HG03521 (cell line): ENCODE results near the gene RPL18.

ENCODE experiments used
- ATAC-seq: cut with Tn5 transposase; IDR thresholded peaks from one replicate; pipeline ENCODE4 v1.9.1; 2021; ENCODE audit warnings: mild to moderate bottlenecking, moderate library complexity; ENCODE audit not compliant: unreplicated experiment

RPL18 gene

DNA sequence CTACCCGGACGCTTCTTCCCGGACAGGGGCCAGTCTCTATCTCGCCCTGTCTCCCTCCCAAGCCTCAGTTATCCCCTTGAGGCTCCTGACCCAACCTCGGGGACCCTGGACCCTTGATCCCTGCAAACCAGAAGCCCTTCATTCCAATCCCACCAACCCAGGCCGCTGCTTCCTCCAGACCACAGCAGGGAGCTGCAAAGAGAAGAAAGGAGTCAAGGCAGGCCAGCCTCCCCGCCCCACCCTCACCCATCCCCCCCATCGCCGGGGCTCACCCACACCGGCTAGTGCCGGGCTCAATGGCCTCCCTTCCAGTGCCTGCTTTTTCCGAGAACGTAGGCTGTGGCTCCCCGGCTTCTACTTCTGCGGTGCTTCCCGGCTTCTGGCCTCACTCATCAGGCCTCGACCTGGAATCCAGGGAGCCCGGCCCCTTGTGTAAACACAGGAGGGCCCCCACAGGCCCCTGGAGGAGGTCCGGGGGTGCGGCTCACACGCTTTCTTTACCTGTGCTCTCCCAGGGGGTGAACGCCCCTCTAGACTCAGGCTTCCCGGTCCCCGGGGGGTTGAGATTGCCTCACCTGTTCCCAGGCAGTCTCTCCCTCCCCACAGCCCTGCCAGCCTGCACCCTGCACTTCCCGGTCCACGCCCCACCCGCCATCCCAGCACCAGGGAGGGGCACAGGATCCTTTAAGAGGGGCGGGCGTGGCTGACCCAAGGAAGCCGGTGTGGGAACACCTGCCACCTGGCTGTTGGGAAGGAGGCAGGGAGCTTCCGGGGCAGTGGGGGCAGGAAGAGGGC is 4.3 kb downstream of the RPL18 start, which contains the start of gene FAM83E:
TSS of gene FAM83E (minus strand) at position 641 of the 795 bp plus-strand sequence. CDS start 1,704 bp downstream, outside the sequence.
- ATAC-seq = no peak

DNA sequence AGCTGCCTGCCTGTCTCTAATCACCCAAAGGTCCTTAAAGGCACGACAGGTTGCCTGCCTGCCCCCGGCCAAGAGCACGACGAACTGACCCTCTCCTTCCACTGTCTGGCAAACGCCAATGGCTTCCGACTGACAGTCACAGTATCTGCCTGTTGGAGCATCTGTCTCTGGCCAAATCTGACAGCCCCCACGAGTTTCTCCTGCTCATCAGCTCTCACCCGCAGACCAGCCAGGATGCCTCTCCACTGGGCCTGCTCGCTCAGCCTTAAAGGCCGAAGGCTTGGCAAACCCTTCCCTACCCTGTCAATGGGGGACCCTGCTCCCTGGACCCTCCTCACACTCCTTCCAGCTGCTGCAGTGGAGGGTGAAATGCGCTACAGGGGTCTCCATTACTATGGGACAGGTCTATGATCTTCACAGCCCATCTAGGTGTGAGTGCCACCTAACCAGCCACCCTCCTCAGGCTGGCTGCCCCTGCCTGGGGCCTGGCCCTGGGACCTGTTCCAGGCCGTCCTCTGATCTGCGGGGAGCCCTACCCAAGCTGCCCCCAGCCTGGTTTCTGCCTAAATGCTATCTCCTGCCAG is 5.0 kb downstream of the RPL18 start:
- no peak for ATAC-seq

DNA sequence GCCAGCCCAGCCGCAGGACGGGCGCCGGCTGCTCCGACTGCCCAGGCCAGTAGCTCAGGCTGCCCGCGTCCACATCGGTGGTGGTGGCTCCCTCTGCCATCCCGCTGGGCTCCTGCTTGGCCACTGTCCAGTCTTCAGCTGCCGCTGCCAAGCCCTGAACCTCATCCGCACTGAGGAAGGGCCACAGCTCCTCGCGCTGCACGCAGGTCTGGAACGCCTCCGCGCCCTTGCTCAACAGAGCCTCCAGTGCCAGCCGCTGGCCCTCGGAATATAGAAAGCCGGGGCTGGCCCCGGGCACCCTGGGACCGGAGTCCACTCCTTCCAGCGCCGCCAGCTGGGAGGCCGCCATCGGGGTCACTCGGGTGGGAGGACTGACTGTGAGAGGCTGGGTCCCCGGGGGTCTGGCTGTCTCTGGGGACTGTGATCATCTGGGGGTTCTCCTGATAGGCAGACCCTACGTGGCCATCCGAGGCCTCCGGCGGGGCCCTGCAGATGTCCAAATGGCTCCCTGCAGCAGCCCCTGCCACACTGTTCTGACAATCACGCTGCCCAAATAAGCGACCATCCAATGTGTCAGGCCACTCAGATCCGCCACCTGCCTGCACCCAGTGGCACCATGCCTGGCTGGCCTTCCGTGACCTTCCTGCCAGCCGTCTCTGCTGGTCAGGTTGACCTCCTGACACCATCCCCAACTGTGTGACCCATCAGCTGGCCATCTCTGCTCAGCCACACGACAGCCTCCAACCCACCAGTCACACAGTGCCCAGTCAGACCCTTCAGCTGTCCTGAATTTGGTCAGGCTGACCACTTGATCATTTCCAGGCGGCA is 5.7 kb downstream of the RPL18 start:
- ATAC-seq = no peak

DNA sequence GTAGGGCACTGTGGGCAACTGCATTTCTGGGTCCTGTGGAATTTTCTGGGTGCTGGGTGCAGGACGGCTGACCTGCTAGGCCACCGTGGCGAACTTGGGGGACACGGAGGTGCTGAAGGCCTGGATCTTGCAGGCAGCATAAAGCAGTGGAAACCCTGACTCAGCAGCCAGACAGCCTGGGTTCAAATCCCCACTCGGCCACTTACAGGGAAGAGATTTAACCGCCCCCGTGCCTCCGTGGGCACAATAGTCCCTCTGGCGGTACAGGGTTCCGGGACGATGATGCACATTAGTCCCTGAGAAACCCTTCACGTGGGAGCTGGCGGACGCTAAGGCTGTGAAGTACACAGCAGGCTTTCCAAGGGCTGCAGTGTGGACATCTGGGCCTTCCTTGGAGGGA is 7.1 kb downstream of the RPL18 start:
- ATAC-seq = no peak

DNA sequence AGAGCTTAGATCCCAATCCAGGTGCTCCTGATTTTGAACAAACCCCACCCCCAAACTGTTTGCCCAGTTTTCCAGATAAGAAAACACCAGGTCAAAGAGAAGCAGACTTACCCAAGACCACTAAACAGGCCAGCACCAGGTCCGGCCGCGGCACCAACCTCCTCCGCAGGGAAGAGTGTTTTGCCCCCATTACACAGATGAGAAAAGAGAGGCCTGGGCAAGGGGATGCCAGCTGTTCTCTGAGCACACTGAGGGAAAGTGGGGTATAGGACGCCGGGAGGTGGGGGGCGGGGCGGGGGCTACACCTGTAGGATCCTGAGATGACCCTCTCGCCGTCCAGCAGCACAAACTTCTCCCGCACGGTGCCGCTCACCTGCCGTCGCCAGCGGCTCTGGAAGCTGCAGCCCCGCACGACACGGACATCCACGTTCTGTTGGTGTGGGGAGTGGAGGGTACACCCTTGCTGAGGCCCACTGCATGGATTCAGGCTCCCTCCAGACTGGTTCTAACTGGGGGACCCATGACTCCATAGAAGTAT is 9.3 kb downstream of the RPL18 start:
- no peak for ATAC-seq

GRCh38 chr19:48608798-48609263 is 10.1 kb downstream of the RPL18 start:
- ATAC-seq = no peak

GRCh38 chr19:48607359-48607755 is 11.6 kb downstream of the RPL18 start:
- no peak for ATAC-seq

DNA sequence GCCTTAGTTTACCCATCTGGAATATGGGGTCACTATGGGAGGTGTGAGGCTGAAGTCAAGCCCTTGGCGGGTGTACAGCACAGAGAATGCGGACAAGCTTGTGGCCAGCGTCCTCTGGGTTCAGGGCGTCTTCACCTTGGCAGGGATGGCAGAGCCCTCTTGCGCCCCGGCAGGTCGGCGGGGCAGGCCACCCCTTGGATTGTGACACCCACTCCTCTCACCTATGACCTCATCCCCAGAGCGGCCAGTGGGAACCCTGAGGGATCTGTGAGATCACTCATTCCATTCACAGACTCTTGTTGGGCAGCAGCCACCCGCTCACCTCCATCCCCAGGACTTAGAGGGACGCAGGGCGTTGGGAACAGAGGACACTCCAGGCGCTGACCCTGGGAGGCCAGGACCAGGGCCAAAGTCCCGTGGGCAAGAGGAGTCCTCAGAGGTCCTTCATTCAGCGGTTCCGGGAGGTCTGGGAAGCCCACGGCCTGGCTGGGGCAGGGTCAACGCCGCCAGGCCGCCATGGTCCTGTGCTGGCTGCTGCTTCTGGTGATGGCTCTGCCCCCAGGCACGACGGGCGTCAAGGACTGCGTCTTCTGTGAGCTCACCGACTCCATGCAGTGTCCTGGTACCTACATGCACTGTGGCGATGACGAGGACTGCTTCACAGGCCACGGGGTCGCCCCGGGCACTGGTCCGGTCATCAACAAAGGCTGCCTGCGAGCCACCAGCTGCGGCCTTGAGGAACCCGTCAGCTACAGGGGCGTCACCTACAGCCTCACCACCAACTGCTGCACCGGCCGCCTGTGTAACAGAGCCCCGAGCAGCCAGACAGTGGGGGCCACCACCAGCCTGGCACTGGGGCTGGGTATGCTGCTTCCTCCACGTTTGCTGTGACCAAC is 12.3 kb downstream of the RPL18 start, which contains the start of gene SPACA4:
TSS of gene SPACA4 (plus strand) at position 280 of the 896 bp plus-strand sequence. CDS start at position 517, 237 bp downstream.
- ATAC-seq = no peak

GRCh38 chr19:48603850-48604249 is 15.1 kb downstream of the RPL18 start:
- ATAC-seq = no peak

DNA sequence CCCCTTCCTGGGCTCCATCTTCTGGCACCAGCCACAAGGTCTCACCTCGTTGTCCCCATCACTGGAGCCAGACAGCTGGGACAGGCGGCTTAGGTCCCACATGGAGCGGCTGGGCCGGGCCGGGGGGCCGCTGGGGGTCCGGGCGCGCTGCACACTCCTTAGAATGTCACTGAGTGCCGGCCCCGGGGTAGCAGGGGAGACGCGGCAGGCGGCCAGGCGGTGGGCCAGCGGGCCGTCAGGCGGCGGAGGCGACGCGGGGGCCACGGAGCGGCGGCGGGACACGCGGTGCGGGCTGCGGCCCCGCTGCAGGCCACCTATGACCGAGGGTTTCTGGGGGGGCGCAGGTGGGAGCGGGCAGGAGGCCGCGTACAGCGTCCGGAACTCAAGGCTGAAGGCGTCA is 15.5 kb downstream of the RPL18 start:
- ATAC-seq = no peak

GRCh38 chr19:48603001-48603400 is 16.0 kb downstream of the RPL18 start:
- ATAC-seq = no peak

- no peak for ATAC-seq
These were observed 18.1 kb downstream of the RPL18 start for GRCh38 chr19:48600679-48601417.

- ATAC-seq = no peak
These were observed 19.8 kb downstream of the RPL18 start for GRCh38 chr19:48598996-48599700.

DNA sequence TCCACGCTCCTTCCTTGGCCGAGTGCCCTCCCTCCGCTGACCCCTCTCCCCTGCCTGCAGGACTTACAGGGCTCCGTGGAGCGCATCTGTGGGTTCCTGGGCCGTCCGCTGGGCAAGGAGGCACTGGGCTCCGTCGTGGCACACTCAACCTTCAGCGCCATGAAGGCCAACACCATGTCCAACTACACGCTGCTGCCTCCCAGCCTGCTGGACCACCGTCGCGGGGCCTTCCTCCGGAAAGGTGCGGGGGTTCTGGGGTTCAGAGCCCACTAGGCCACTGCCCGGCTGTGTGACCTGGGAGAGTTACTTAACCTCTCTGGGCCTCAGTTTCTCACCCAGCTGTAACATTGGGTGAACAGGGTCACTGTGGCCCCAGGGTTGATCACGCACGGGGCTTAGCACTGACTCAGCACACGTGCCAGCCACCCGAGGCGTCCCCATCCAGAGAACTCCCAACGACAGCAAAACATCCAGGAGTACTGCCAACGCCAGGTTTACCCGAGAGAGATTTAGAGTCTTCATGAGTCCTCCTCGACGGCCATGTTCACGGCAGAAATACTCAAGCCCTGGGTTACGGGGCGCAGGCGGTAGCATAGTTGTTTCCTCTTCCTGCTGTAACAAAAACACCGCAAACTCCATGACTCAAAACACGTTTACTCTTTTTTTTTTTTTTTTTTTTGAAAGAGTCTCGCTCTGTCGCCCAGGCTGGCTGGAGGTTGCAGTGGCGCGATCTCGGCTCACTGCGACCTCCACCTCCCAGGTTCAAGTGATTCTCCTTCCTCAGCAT is 22.1 kb downstream of the RPL18 start:
- ATAC-seq = no peak

GRCh38 chr19:48596237-48596636 is 22.7 kb downstream of the RPL18 start:
- ATAC-seq = no peak

GRCh38 chr19:48595833-48596232 is 23.1 kb downstream of the RPL18 start:
- ATAC-seq = no peak

DNA sequence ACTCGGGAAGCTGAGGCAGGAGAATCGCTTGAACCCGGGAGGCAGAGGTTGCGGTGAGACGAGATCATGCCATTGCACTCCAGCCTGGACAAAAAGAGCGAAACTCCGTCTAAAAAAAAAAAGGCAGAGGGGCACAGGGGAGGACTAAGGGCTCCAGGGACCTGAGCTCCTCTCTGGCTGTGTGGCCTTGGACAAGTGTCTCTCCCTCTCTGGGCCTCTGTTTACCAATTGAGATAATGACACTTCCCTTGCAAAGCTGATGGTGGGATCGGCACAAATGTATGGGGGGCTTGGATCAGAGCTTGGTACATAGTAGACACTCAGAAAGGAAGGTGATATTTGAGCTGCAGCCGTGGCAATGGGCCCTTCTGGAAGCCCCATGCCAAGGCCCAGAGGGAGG is 23.8 kb downstream of the RPL18 start:
- no peak for ATAC-seq

DNA sequence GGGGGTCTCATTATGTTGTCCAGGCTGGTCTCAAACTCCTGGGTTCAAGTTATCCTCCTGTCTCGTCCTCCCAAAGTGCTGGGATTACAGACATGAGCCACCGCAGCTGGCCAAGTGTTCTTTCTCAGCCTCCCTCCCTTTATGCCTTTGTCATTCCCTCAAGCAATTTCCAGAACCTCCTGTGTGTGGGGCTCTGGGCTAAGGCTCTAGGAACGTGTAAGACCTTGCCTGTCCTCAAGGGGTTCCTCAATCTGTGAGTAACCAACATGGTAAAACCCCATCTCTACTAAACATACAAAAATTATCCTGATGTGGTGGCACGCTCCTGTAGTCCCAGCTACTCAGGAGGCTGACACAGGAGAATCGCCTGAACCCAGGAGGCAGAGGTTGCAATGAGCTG is 28.0 kb downstream of the RPL18 start:
- no peak for ATAC-seq
